ENCODE data around the gene MPZL1.

Gene MPZL1

GRCh38 chr1:167701510-167701909 lies 20.3 kb upstream of the MPZL1 start:
- DNase-seq (ENCODE audit: low read depth in 2 of 2) = no peak
- H3K4me3 ChIP-seq (replicated peaks in 1 of 2; ENCODE audit: low read depth in 2 of 2, low read length in 2 of 2) = no peak overlapping the region
- TF ChIP-seq, protein P1, sequence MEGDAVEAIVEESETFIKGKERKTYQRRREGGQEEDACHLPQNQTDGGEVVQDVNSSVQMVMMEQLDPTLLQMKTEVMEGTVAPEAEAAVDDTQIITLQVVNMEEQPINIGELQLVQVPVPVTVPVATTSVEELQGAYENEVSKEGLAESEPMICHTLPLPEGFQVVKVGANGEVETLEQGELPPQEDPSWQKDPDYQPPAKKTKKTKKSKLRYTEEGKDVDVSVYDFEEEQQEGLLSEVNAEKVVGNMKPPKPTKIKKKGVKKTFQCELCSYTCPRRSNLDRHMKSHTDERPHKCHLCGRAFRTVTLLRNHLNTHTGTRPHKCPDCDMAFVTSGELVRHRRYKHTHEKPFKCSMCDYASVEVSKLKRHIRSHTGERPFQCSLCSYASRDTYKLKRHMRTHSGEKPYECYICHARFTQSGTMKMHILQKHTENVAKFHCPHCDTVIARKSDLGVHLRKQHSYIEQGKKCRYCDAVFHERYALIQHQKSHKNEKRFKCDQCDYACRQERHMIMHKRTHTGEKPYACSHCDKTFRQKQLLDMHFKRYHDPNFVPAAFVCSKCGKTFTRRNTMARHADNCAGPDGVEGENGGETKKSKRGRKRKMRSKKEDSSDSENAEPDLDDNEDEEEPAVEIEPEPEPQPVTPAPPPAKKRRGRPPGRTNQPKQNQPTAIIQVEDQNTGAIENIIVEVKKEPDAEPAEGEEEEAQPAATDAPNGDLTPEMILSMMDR (IDR thresholded peaks at IDR 0.05; ENCODE audit: low read depth, low read length) = no peak

- H3K4me3 ChIP-seq (replicated peaks in 1 of 2; ENCODE audit: low read depth in 2 of 2, low read length in 2 of 2) = no peak overlapping the region
- TF ChIP-seq, protein P1 (IDR thresholded peaks at IDR 0.05; ENCODE audit: low read depth, low read length) = no peak
- no peak for DNase-seq (ENCODE audit: low read depth in 2 of 2)
Observed at GRCh38 chr1:167703557-167703956, 18.2 kb upstream of the MPZL1 start.

DNA sequence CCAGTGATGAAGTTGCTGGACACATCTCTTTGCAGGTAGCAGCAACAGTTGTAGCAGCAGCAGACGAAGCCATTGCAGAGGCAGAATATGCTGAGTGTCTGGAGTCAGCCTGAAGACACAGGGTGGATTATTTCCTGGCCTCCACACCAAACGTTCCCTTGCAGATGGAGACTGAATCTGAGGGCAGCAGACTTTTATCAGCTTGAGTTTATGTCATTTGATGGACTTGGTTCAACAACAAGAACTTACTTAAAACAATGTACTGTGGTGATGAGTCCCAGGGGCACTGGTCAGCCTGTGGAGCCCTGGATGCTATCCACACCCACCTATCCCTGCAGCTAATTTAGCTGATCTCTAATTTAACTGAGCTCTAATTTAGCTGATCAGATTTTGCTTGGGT lies 17.1 kb upstream of the MPZL1 start:
- no peak for DNase-seq (ENCODE audit: low read depth in 2 of 2)
- TF ChIP-seq, protein P1 (IDR thresholded peaks at IDR 0.05; ENCODE audit: low read depth, low read length) = no peak

DNA sequence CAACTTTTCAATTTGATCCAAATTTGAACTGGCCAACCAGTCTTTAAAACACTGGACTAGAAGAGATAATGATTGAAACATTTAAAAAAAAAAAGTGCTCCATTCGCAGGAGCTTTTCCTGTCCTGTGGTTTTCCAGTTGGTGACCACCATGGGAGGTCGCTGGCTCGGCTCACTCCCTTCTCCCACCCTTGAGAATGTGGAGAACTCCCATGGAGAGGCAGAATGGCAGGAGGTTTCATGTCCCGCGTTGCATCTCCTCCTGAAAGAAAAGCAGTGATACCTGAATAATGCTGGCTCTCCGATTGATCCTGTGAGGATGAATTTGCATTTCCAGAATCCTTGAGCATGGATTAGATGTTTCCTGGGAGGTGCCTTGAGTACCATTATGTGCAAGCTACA lies 16.5 kb upstream of the MPZL1 start:
- DNase-seq (ENCODE audit: low read depth in 2 of 2) = no peak
- TF ChIP-seq, protein P1 (IDR thresholded peaks at IDR 0.05; ENCODE audit: low read depth, low read length) = no peak
- H3K4me3 ChIP-seq (replicated peaks in 1 of 2; ENCODE audit: low read depth in 2 of 2, low read length in 2 of 2) = no peak overlapping the region

More for the DNA sequence above, 17.1 kb upstream of the MPZL1 start:
- H3K4me3 ChIP-seq (replicated peaks in 1 of 2; ENCODE audit: low read depth in 2 of 2, low read length in 2 of 2) = no peak overlapping the region

GRCh38 chr1:167706363-167706762 lies 15.4 kb upstream of the MPZL1 start:
- H3K4me3 ChIP-seq (replicated peaks in 1 of 2; ENCODE audit: low read depth in 2 of 2, low read length in 2 of 2) = no peak overlapping the region
- TF ChIP-seq, protein P1 (IDR thresholded peaks at IDR 0.05; ENCODE audit: low read depth, low read length) = no peak
- DNase-seq (ENCODE audit: low read depth in 2 of 2) = no peak

- TF ChIP-seq, protein P1 (IDR thresholded peaks at IDR 0.05; ENCODE audit: low read depth, low read length) = no peak
- no peak for DNase-seq (ENCODE audit: low read depth in 2 of 2)
- H3K4me3 ChIP-seq (replicated peaks in 1 of 2; ENCODE audit: low read depth in 2 of 2, low read length in 2 of 2) = no peak overlapping the region
Observed at GRCh38 chr1:167706931-167707877, 14.6 kb upstream of the MPZL1 start.
